Measurements from ENCODE around the gene PGM2.
A peak's percentile ranks its signal among the peaks of the same experiment; 100 is the strongest.

The PGM2 gene

GRCh38 chr4:37837446-37837845 is 11.0 kb downstream of the PGM2 start:
- no peak overlapping the region for H3K4me3 ChIP-seq (replicated peaks; ENCODE audit: low read depth, low read length)
- no peak for TF ChIP-seq CTCF (IDR thresholded peaks at IDR 0.05; ENCODE audit: low read depth, low read length, missing control alignments)
- DNase-seq (ENCODE audit: extremely low read depth, low read depth) = peak; percentile 40

- no peak for DNase-seq (ENCODE audit: extremely low read depth, low read depth)
- H3K4me3 ChIP-seq (replicated peaks; ENCODE audit: low read depth, low read length) = no peak overlapping the region
- no peak for TF ChIP-seq CTCF (IDR thresholded peaks at IDR 0.05; ENCODE audit: low read depth, low read length, missing control alignments)
Observed at GRCh38 chr4:37839426-37839825, 12.9 kb downstream of the PGM2 start.

DNA sequence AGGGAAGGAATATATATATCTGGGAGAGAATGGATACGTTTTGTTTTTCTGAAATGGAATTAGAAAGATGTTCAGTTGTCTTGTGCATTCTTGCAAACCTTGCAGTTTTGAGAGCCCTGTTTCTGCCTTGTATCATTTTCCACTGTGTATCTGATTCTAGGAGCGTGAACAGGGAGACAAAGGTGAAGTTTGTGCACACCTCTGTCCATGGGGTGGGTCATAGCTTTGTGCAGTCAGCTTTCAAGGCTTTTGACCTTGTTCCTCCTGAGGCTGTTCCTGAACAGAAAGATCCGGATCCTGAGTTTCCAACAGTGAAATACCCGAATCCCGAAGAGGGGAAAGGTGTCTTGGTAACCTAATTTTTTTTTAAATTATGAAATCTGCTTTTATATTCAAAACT is 17.7 kb downstream of the PGM2 start:
- DNase-seq (ENCODE audit: extremely low read depth, low read depth) = no peak
- TF ChIP-seq CTCF (IDR thresholded peaks at IDR 0.05; ENCODE audit: low read depth, low read length, missing control alignments) = no peak
- H3K4me3 ChIP-seq (replicated peaks; ENCODE audit: low read depth, low read length) = no peak overlapping the region

DNA sequence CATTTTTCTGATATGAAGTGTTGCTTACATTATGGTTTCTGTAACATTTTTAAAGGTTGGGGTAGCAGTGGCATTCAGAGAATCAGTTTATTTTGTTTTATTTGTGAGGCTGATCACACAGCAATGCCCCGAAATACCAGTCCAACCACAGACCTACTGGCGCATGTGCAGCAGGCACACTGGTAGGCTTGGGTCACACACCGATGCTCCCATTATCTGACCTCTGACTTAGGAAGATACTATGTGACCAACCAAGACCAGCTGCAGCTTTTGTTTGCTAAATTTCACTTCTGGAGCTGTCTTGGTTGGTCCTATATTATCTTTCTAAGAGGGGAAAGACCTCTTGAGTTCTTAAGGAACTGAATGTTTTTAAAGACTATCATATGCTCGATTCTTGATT is 18.7 kb downstream of the PGM2 start:
- no peak for TF ChIP-seq CTCF (IDR thresholded peaks at IDR 0.05; ENCODE audit: low read depth, low read length, missing control alignments)
- no peak overlapping the region for H3K4me3 ChIP-seq (replicated peaks; ENCODE audit: low read depth, low read length)

DNA sequence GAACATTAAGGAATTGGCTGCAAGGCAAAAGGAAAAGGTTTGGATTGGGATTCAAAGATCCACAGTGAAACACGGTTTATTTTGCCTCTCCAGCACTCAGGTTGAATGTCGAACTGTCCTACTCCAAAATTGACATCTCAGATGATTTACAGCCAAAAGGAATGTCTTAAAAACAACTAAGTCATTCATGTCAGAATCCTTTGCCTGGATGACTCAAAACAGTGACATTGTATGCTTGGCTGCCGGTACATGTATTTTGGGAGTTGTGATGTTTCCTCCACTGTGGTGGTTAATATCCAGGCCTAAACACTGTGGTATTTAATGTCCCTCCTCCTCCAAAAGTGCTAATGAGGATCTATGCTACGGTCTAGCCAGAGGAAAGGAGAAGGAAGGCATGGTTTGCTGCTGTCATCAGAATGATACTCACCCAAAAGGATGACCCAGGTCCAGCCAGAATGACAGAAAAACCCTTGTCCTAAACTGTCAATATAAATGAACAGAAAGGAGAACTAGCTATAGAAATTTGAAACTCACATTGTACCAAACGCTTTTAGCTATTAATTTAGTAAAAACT is 20.9 kb downstream of the PGM2 start:
- DNase-seq (ENCODE audit: extremely low read depth, low read depth) = no peak
- TF ChIP-seq CTCF (IDR thresholded peaks at IDR 0.05; ENCODE audit: low read depth, low read length, missing control alignments) = no peak
- no peak overlapping the region for H3K4me3 ChIP-seq (replicated peaks; ENCODE audit: low read depth, low read length)

More for the DNA sequence above, 18.7 kb downstream of the PGM2 start:
- DNase-seq (ENCODE audit: extremely low read depth, low read depth) = no peak

GRCh38 chr4:37852376-37852775 is 25.9 kb downstream of the PGM2 start:
- DNase-seq (ENCODE audit: extremely low read depth, low read depth) = no peak
- H3K4me3 ChIP-seq (replicated peaks; ENCODE audit: low read depth, low read length) = no peak overlapping the region
- TF ChIP-seq CTCF (IDR thresholded peaks at IDR 0.05; ENCODE audit: low read depth, low read length, missing control alignments) = no peak

DNA sequence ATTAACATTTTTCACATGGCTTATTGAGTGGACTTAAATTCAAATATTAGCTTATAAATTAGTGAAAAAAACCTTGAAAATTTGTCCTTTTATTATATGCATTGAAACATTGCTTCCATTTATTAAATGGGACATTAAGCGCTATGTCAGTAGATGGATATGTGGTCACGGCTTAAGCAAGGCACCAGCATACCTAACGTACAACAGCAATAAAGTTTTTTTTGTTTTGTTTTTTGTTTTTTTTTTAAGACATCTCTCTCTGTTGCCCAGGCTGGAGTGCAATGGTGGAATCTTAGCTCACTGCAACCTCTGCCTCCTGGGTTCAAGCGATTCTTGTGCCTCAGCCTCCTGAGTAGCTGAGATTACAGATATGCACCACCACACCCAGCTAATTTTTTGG is 31.6 kb downstream of the PGM2 start:
- DNase-seq (ENCODE audit: extremely low read depth, low read depth) = no peak
- no peak overlapping the region for H3K4me3 ChIP-seq (replicated peaks; ENCODE audit: low read depth, low read length)
- TF ChIP-seq CTCF (IDR thresholded peaks at IDR 0.05; ENCODE audit: low read depth, low read length, missing control alignments) = no peak

Data from HFF-Myc (cell line).